ENCODE data around the gene LRRC4C. TPM values are rescaled to one million over a fixed set of nuclear protein-coding genes. Genes with fewer than 3 reads are reported as not detected.

Gene LRRC4C
- total and polyA plus RNA-seq, 4 experiments from 2014 or later: not detected

DNA sequence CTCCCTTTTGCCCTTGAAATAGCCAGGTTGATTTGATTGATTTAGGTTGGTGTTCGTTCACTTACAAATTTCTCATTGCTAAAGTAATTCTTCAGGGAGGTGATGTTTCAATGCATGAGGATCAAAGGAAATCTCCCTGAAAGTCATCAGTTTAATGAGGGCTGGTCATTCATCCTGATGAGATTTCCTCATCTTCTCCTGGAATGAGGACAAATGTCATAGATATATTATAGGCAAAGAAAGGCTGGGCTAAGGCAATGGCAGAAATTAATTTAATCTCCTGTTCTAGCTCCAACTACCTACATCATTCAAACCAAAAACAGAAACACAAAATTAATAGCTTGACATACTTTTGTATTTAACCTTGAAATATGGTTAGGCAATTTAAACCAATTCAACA lies 1052.1 kb downstream of the LRRC4C start:
- Histone ChIP-seq H3K9me3 (ENCODE audit: control insufficient read depth in 1 of 2, low read length in 2 of 2) (no peaks in the 10 kb centered on the region), H3K4me3 (ENCODE audit: low read length in 2 of 2) (no peak overlapping the region), H3K36me3 (ENCODE audit: insufficient read depth, low read length) (no peaks in the 10 kb centered on the region), H3K27me3 (ENCODE audit: insufficient read depth, low read length) (no peaks in the 10 kb centered on the region), H3K4me1 (ENCODE audit: insufficient read depth, low read length) (no peaks in the 10 kb centered on the region), H3K27ac (ENCODE audit: low read depth, low read length) (no peak overlapping the region)
- no peak for DNase-seq
- ChIA-PET CTCF (ENCODE audit: partially characterized antibody) (no interaction called here), POLR2A (ENCODE audit: partially characterized antibody) (no interaction called here)
- Mint-ChIP-seq H3K27me3 (no peaks in the 10 kb centered on the region), H3K4me1 (no peaks in the 10 kb centered on the region), H3K4me3 (no peak overlapping the region), H3K9me3 (peaks cover 0 to 30% (median 8%) of the 10 kb centered on the region in 8 donors), H3K27ac (no peak overlapping the region), H3K36me3 (no peaks in the 10 kb centered on the region)
- intact Hi-C loops (cut with micrococcal nuclease): no loop called here

- no peak overlapping the region for H3K4me3 Mint-ChIP-seq
- Histone ChIP-seq H3K27me3 (ENCODE audit: insufficient read depth, low read length) (no peaks in the 10 kb centered on the region), H3K27ac (ENCODE audit: low read depth, low read length) (no peak overlapping the region), H3K4me3 (ENCODE audit: low read length in 2 of 2) (no peak overlapping the region), H3K36me3 (ENCODE audit: insufficient read depth, low read length) (no peaks in the 10 kb centered on the region), H3K4me1 (ENCODE audit: insufficient read depth, low read length) (no peaks in the 10 kb centered on the region), H3K9me3 (ENCODE audit: control insufficient read depth in 1 of 2, low read length in 2 of 2) (no peaks in the 10 kb centered on the region)
- no peaks in the 10 kb centered on the region for H3K4me1 Mint-ChIP-seq
- no peak overlapping the region for H3K27ac Mint-ChIP-seq
- H3K27me3 Mint-ChIP-seq: no peaks in the 10 kb centered on the region
- CTCF ChIA-PET (ENCODE audit: partially characterized antibody): no interaction called here
- DNase-seq: no peak
- H3K9me3 Mint-ChIP-seq: peaks cover 2 to 35% (median 11%) of the 10 kb centered on the region in 8 donors
- no peaks in the 10 kb centered on the region for H3K36me3 Mint-ChIP-seq
- POLR2A ChIA-PET (ENCODE audit: partially characterized antibody): no interaction called here
- intact Hi-C loops (cut with micrococcal nuclease): no loop called here
Measured at GRCh38 chr11:40405614-40406013, 1053.8 kb downstream of the LRRC4C start.

- peaks cover 5 to 38% (median 12%) of the 10 kb centered on the region in 8 donors for H3K9me3 Mint-ChIP-seq
- Histone ChIP-seq H3K4me3 (ENCODE audit: low read length in 2 of 2) (no peak overlapping the region), H3K9me3 (ENCODE audit: control insufficient read depth in 1 of 2, low read length in 2 of 2) (no peaks in the 10 kb centered on the region), H3K27me3 (ENCODE audit: insufficient read depth, low read length) (no peaks in the 10 kb centered on the region), H3K27ac (ENCODE audit: low read depth, low read length) (no peak overlapping the region), H3K36me3 (ENCODE audit: insufficient read depth, low read length) (no peaks in the 10 kb centered on the region), H3K4me1 (ENCODE audit: insufficient read depth, low read length) (no peaks in the 10 kb centered on the region)
- no peaks in the 10 kb centered on the region for H3K36me3 Mint-ChIP-seq
- H3K4me3 Mint-ChIP-seq: no peak overlapping the region
- POLR2A ChIA-PET (ENCODE audit: partially characterized antibody): no interaction called here
- DNase-seq: no peak
- H3K4me1 Mint-ChIP-seq: no peaks in the 10 kb centered on the region
- intact Hi-C loops (cut with micrococcal nuclease): no loop called here
- no peak overlapping the region for H3K27ac Mint-ChIP-seq
- CTCF ChIA-PET (ENCODE audit: partially characterized antibody): no interaction called here
- no peaks in the 10 kb centered on the region for H3K27me3 Mint-ChIP-seq
Measured at GRCh38 chr11:40403321-40403720, 1056.1 kb downstream of the LRRC4C start.

- no peaks in the 10 kb centered on the region for H3K36me3 Mint-ChIP-seq
- H3K4me3 Mint-ChIP-seq: no peak overlapping the region
Measured at GRCh38 chr11:40401132-40401853, 1058.2 kb downstream of the LRRC4C start.

GRCh38 chr11:40397141-40397540 lies 1062.3 kb downstream of the LRRC4C start:
- H3K9me3 ChIP-seq (ENCODE audit: control insufficient read depth in 1 of 2, low read length in 2 of 2): peaks cover 0 to 5% of the 10 kb centered on the region in 2 donors
- POLR2A ChIA-PET (ENCODE audit: partially characterized antibody): no interaction called here
- Mint-ChIP-seq H3K4me1 (no peaks in the 10 kb centered on the region), H3K27me3 (no peaks in the 10 kb centered on the region), H3K36me3 (no peaks in the 10 kb centered on the region), H3K27ac (no peak overlapping the region), H3K4me3 (no peak overlapping the region), H3K9me3 (peaks cover 6 to 17% (median 9%) of the 10 kb centered on the region in 8 donors)
- CTCF ChIA-PET (ENCODE audit: partially characterized antibody): no interaction called here
- H3K4me3 ChIP-seq (ENCODE audit: low read length in 2 of 2): no peak overlapping the region
- intact Hi-C loops (cut with micrococcal nuclease): no loop called here
- DNase-seq: no peak
- H3K4me1 ChIP-seq (ENCODE audit: insufficient read depth, low read length): no peaks in the 10 kb centered on the region
- H3K27ac ChIP-seq (ENCODE audit: low read depth, low read length): no peak overlapping the region
- no peaks in the 10 kb centered on the region for H3K27me3 ChIP-seq (ENCODE audit: insufficient read depth, low read length)
- no peaks in the 10 kb centered on the region for H3K36me3 ChIP-seq (ENCODE audit: insufficient read depth, low read length)

More at GRCh38 chr11:40401132-40401853, 1058.2 kb downstream of the LRRC4C start:
- Mint-ChIP-seq H3K27ac (no peak overlapping the region), H3K27me3 (no peaks in the 10 kb centered on the region), H3K4me1 (no peaks in the 10 kb centered on the region), H3K9me3 (peaks cover 2 to 32% (median 12%) of the 10 kb centered on the region in 8 donors)
- CTCF ChIA-PET (ENCODE audit: partially characterized antibody): no interaction called here
- Histone ChIP-seq H3K27me3 (ENCODE audit: insufficient read depth, low read length) (no peaks in the 10 kb centered on the region), H3K4me3 (ENCODE audit: low read length in 2 of 2) (no peak overlapping the region), H3K9me3 (ENCODE audit: control insufficient read depth in 1 of 2, low read length in 2 of 2) (no peaks in the 10 kb centered on the region), H3K27ac (ENCODE audit: low read depth, low read length) (no peak overlapping the region), H3K4me1 (ENCODE audit: insufficient read depth, low read length) (no peaks in the 10 kb centered on the region), H3K36me3 (ENCODE audit: insufficient read depth, low read length) (no peaks in the 10 kb centered on the region)
- no peak for DNase-seq
- POLR2A ChIA-PET (ENCODE audit: partially characterized antibody): no interaction called here
- intact Hi-C loops (cut with micrococcal nuclease): no loop called here

- Histone ChIP-seq H3K27ac (ENCODE audit: low read depth, low read length) (no peak overlapping the region), H3K27me3 (ENCODE audit: insufficient read depth, low read length) (no peaks in the 10 kb centered on the region), H3K4me3 (ENCODE audit: low read length in 2 of 2) (no peak overlapping the region), H3K9me3 (ENCODE audit: control insufficient read depth in 1 of 2, low read length in 2 of 2) (peaks cover 0 to 5% of the 10 kb centered on the region in 2 donors), H3K36me3 (ENCODE audit: insufficient read depth, low read length) (no peaks in the 10 kb centered on the region), H3K4me1 (ENCODE audit: insufficient read depth, low read length) (no peaks in the 10 kb centered on the region)
- no peak overlapping the region for H3K27ac Mint-ChIP-seq
- H3K9me3 Mint-ChIP-seq: peaks cover 3 to 16% (median 6%) of the 10 kb centered on the region in 8 donors
- ChIA-PET POLR2A (ENCODE audit: partially characterized antibody) (no interaction called here), CTCF (ENCODE audit: partially characterized antibody) (no interaction called here)
- no peaks in the 10 kb centered on the region for H3K4me1 Mint-ChIP-seq
- intact Hi-C loops (cut with micrococcal nuclease): no loop called here
- DNase-seq: no peak
- no peak overlapping the region for H3K4me3 Mint-ChIP-seq
- H3K36me3 Mint-ChIP-seq: no peaks in the 10 kb centered on the region
- H3K27me3 Mint-ChIP-seq: no peaks in the 10 kb centered on the region
Measured at GRCh38 chr11:40393511-40393910, 1065.9 kb downstream of the LRRC4C start.

GRCh38 chr11:40391679-40392078 lies 1067.8 kb downstream of the LRRC4C start:
- POLR2A ChIA-PET (ENCODE audit: partially characterized antibody): no interaction called here
- Histone ChIP-seq H3K27me3 (ENCODE audit: insufficient read depth, low read length) (no peaks in the 10 kb centered on the region), H3K27ac (ENCODE audit: low read depth, low read length) (no peak overlapping the region), H3K4me3 (ENCODE audit: low read length in 2 of 2) (no peak overlapping the region), H3K4me1 (ENCODE audit: insufficient read depth, low read length) (no peaks in the 10 kb centered on the region), H3K9me3 (ENCODE audit: control insufficient read depth in 1 of 2, low read length in 2 of 2) (peaks cover 0 to 5% of the 10 kb centered on the region in 2 donors), H3K36me3 (ENCODE audit: insufficient read depth, low read length) (no peaks in the 10 kb centered on the region)
- Mint-ChIP-seq H3K27me3 (no peaks in the 10 kb centered on the region), H3K4me1 (no peaks in the 10 kb centered on the region), H3K36me3 (no peaks in the 10 kb centered on the region), H3K4me3 (no peak overlapping the region), H3K27ac (no peak overlapping the region), H3K9me3 (peaks cover 0 to 21% (median 6%) of the 10 kb centered on the region in 8 donors)
- intact Hi-C loops (cut with micrococcal nuclease): no loop called here
- CTCF ChIA-PET (ENCODE audit: partially characterized antibody): no interaction called here
- DNase-seq: no peak
